Stimulated activated CD4-positive, alpha-beta T cell treated with anti-CD3 and anti-CD28 coated beads, Interleukin-1b, Interleukin-23, amount 100 ng/mL, for 4 hours (primary cell): Measurements from ENCODE around the gene C7orf57.
A peak's percentile ranks its signal among the peaks of the same experiment; 100 is the strongest.

Experiments used
- DNase-seq, 2 donors: peaks; one replicate each; pipeline ENCODE4 v3.0.0-alpha.2; 2020; ENCODE audit warnings: low read depth in 2 of 2

C7orf57 gene

GRCh38 chr7:48109848-48110663, 74.7 kb downstream of the C7orf57 start:
- peak; percentile 85 to 91 for DNase-seq

DNA sequence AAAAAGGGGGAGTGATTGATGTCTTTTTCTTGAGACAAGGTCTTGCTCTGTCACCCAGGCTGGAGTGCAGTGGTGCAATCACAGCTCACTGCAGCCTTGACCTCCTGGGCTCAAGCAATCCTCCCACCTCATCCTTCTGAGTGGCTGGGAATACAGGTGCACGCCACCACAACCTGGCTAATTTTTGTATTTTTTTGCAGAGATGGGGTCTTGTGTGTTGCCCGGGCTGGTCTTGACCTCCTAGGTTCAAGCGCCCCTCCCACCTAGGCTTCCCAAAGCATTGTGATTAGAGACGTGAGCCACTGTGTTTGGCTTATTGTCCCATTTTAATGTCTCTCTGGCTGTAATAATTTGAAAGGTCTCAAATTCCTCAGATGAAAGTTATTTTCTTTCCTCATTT, 75.5 kb downstream of the C7orf57 start:
- DNase-seq: no peak
